Suppressor macrophage treated with lipopolysaccharide for 1 hour (primary cell): ENCODE results near the gene SEC61B.

Experiments used
- DNase-seq, 3 donors: peaks; one replicate each; pipeline ENCODE4 v3.0.0-alpha.2; 2020 to 2022

The SEC61B gene

DNA sequence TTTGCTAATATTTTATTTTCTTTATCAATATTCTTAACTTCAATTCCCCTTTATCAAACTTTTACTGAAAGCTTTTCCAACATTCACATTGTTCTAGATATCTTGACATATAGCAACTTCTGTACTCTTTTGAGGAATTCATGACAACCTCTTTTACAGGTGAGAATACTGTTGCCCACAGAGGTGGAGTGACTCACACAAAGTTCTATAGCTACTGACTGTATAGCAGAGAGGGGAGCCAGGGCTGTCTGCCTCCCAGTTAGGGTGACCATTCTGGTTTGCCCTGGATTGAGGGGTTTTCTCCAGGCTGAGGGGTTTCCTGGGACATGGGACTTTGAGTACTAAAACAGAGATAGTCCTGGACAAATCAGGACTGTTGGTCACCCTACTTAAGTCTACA, 16.2 kb downstream of the SEC61B start:
- no peak for DNase-seq

DNA sequence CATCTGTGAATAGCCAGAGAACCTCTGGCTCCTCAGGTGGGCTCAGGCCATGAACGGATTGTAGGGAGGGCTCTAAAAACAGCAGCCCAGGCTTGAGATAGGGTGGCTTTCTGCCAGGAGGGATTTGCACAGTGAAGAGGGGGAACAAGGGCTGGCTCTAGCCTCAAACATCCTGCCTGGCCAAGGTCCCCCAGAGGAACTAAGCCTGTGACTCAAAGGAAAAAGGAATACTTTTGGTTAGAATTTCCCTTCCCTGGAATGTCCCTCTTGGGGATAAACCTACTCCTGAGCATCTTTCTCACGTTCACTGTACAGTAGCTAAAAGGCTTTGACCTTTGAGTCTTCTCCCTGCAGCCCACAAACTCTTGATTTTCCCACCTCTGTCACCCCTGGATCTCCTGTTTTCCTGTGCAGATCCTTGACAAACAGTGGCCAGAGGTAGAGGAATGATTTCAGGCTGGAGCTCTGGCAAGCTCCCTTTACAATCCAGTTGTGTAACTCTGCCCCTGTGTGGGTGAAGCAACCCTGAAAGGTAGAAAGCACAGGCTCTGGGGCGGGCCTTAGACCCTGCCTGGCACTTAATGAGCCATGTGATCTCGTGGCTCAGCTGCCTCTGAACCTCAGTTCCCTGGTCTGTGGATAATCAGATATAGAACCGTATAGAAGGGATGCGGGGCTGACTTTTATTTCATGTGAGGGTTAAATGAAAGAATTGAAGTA, 17.4 kb downstream of the SEC61B start:
- DNase-seq = peak; percentile 28 to 44 (median 39)

DNA sequence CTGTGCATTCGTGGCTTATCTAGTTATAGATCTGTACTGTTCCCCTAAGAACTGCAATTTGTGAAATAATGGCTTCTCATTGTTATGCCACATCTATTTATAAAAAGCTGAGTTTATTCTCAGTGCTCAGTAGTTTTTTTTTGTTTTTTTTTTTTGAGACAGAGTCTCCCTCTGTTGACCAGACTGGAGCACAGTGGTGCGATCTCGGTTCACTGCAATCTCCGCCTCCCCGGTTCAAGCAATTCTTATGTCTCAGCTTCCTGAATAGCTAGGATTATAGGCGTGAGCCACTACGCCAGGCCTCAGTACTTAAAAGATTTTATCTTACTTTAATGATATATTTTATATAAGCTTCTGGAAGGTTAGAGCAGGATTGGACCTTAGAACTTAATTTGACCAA, 19.0 kb downstream of the SEC61B start:
- no peak for DNase-seq

DNA sequence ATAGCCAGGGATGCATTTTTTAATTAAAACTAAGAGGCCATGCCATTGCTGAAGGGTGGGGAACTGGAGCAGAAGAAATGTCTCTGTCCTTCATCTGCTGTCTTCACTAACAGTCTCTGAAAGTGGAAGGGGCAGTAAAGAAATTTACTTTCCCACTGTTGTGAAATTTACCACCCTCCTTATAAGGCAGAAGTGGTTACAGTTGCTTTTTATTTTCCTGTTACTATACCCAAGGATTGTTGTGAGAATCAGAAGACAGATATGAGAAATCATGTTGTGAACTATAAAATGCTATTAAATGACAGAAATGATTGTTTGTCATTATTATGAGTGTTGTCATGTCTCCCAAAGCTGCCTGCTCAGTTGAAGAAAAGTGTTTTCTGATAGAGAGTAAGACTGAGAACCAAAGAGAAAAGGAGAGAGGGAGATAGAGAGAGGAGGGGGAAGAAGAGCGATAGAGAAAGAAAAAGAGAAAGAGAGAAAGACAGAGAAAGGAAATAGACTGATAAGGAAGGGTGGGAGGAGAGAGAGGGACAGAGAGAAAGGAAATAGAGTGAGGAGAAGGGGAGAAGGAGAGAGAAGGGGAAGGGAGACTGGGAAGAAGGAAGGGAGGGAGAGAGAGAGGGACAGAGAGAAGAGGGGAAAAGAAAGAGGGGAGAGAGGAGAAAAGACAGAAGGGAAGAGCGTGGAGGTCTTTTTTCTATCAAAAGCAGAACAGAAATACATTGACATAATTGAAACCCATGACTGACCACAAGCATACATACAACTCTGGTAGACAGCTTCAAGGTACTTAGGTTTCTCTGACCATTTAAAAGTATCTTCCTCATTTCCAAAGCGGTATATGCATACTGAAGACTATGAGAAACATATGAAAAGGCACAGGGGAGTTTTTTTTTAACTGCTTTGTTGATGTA, 22.5 kb downstream of the SEC61B start:
- peak in 2 of 3 donors; percentile 28 to 50 for DNase-seq

DNA sequence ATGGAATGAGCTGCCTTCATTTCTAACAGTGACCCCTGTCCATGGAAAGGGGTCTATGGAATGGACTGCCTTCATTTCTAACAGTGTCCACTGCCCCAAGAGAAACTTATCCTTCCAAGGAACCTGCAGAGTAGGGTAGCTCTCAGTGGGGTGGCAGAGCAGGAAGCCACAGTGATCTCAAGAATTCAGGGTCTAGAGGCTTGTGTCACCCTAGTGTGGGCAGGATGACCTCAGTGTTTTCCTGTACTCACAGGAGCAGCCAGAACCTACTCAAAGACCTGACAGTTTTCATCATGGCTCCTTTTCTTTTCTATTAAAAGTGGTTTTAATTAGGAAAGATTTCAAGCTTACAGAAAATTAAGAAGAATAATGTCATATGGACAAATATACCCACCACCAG, 27.5 kb downstream of the SEC61B start:
- peak; percentile 70 to 73 (median 71) for DNase-seq

DNA sequence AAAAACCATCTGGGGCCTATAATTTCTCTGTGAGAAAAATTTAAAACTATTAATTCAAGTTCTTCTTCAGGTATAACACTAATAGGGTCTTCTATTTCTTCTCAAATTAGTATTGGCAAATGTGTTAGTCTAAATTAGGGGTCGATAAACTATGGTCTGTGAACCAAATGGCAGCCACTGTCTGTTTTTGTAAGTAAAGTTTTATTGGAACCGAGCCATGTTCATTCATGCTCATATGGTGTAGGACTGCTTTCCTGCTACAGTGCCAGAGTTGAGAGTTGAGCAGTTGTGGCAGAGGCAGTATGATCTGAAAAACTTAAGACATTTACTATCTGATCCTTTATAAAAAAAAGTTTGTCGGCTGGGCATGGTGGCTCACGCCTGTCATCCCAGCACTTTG, 29.1 kb downstream of the SEC61B start:
- no peak for DNase-seq

DNA sequence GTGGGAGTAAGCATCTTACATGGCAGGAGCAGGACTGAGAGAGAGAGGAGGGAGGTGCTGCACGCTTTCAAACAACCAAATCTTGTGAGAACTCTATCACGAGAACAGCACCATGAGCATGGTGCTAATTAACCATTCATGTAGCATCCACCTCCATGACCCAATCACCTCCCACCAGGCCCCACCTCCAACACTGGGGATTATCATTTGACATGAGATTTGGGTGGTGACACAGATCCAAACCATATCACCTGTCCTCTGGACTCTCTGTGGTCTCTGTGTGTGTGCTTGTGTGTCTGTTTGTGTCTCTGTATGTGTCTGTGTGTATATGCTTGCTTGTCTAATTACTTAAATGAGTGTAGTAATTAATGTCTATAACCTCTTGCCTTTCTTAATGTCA, 31.1 kb downstream of the SEC61B start:
- DNase-seq = no peak

DNA sequence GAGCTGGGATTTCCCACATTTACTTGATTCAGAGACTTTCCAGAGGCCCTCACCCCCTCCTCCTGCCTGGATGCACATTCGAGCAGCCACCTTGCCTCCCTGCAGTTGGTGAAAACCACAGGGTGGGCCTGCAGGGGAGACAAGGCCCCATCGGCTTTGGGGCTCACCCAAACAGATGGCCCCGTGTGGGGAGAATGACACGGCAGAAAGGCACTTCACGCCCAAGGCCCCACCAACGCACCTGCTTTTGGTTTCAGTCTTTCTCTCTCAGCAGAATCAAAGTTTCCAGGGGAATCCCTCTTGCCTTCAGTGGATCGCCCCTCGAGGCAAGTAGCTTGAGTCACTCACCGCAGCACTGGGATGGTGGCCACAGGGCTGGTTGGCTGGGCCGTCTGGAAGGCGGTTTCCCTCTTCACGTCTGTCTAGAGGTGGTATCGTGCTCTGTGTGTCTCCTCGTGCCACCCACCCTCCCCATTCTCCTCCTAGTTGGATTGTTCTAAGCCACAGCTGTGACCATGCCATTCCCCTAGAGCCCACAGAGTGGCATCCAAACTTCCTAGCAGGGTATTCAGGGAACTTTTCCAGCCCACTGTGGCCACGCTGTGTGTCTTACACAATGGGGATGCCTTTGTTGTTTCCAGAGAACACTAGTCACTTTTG, 31.8 kb downstream of the SEC61B start:
- DNase-seq = peak; percentile 89 to 96 (median 92)

DNA sequence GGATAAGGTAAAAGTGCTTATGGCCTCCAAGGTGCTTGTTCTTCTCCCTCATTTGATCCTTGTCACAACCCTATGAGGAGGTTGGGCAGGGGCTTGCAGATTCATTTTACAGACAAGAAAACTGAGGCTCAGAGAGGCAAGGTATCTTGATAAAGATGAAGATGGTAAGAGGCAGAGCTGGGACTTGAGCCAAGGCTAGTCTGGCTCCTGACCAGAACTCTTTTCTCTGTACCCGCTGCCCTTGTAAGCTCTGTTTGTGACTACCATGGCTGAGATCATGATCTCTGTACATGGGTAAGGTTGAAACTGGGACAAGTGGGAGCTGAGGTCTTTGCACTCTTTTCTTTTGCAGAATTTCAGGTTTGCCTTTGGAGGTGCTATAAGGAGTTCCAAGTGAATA, 33.6 kb downstream of the SEC61B start:
- no peak for DNase-seq

DNA sequence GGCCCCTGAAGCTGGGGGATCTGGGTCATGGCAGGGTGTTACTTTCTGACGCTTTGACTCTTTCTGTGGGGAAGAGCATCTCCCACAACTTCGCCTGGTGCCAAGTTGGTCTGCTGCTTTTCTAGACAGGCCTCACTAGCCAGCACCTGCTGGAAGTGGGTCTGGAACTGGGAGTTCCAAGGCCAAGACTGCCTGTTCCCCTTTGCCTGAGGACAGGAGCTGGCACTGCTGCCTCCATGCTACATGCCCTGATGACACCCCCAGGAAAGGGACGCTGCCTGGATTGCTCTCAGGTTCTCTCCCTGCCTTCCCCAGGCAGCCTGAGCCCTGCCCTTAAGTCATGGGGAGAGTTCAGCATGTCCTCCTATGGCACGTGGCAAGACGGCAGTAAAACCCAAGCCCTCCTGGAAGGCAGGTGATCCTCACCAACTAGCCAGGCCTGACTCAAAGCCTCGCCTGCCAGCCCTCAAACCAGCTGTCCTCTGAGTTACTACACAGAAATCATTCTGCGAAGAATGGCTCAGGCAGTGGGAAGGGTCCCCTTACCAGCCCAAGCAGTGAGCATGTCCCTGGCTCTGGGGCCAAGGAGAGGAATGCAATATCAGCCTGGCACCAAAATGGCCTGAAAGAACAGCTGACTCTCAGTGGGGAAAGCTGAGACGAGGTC, 35.8 kb downstream of the SEC61B start:
- no peak for DNase-seq

DNA sequence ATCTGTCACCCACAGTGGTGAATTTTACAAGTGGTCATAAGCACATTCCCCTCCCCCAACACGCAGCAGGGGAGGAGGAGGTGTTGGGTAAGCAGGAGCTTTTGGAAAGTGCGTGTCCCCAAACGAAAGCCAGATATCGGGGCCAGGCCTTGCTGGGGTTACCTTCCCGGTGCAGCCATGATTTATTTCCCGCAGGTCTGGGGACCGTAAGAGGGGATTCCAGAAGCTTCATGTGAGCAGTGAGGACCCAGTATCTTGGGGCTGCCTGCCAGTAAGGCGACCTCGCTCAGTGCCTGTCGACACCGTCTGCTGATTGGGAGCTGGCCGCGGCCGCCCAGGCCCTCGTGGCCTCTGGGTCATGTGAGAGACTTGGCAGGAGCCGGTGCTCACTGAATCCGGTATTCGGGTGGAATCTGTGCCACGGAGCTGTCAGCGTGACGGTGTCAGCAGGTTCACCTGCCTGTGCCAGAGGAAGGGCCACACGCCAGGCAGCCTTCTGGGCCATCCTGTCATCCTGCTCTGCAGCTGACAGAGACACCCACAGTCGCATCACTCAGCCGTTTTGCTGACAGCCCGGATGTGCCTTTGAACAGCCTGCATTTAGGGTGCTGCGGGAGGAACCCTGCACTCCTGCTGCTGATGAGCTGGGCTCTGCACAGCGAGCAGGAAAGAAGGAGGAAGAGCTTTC, 37.3 kb downstream of the SEC61B start:
- peak; percentile 22 to 50 (median 39) for DNase-seq

DNA sequence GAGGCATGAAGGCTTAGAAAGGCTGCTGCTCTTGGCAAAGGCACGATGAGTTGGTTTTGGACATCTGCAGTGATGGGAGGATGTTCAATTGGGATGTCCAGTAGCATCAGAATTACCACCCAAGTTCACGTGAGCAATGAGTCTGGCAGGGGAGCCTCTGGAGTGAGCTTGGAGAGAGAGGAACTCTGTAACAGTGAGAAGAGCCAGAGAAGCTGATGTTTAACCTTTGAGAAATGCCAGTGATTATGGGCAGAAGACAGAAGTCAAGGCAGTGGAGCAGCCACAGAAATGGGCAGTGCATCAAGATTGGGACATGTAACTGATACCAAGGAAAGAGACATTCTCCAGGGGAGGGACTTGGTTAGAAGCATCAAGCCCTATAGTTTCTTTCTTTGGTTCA, 39.8 kb downstream of the SEC61B start:
- no peak for DNase-seq

DNA sequence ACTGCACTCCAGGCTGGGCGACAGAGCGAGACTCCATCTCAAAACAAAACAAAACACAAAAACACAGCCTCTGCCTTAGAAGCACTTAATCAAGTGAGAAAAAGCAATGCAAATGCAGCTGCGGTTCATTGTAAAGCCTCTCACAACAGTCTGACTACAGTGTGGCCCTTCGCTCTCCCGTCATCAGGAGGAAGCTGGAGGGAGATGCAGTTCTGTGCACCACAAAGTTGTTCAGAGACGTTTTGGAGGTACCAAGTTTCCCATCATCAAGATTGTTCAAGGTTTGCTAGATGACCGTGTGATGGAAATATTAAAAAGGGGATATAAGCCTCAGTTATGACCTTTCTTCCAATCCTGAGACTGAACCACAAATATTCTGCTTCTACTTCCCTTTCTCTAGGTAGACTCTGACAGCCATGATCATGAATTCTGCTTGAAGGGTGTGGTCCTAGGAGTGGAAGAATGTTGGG, 40.9 kb downstream of the SEC61B start:
- DNase-seq = no peak

DNA sequence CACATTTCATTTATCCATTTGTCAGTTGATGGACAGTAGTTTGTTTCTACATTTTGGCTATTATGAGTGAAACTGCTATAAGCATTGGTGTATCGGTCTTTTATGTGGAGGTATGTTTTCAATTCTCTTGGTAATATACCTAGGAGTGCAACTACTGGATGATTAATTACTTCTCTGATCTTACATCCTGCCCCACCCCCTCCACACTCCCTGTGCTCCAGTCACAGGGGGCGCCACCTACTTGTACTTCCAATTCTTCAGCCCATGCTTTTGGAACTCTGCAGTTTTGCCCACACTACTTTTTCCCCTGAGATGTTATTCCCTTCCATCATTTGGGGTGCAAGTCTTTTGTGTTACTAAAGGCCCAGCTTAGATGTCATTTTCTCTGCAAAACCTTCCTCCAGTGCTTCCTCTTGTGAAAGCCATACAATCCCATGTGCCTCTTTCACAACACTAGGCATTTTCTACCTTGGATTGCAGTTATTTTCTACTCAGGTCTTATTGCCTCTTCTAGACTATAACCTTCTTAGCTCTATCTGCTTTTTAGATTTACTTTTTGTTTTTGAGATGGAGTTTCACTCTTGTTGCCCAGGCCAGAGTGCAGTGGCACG, 42.1 kb downstream of the SEC61B start:
- DNase-seq = peak in 2 of 3 donors; percentile 55 to 64

DNA sequence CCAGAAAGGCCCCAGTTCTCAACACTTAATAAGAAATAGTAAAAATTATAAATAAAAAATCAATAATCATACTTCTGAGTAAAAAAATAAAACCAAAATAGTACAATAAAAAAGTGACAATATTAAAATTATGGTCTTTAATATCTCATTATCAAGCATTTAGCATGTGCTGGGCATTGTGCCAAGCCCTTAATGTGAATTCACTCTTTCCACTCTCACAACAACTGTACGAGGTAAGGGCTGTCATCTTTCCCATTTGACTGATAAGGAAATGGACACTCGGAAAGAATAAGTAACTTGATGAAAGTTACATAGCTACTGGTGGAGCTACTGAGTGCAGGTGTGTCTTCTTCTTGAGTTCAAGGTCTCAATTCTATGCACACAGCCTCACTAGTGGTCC, 43.6 kb downstream of the SEC61B start:
- no peak for DNase-seq

DNA sequence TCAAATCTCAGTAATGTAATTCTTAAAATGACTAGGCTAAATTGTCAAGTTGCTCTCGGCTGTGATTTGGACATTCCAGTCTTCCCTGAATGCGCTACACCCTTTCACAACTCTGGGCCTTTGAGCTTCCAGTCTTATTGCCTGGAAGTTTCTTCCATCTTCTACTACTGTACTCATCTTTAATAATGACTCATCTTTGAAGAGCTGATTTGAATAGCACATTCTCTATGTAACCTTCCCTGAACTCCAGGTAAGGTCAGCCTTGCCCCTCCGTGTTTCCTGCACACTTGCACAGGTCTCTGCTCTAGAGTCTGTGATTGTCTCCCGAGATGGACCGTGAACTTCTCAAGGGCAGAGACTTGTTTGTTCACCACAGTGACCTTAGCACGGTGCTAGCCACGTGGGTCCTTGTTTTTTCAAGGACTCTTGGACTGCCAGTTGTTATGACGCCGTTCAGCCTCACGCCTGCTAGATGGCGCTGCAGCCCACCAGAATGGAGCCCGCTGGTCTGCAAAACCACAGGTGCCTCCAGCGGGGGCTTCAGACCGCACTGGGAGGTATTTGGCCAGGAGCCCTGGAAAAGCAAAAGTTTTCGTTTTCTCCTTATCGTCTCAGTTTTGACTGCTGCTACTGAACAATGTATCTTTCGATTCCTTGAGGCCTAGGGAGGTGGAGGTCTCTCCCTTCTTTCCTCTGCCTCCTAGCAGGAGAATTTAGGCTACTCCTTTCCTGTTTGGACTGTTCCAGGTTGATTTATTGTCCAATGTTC, 44.4 kb downstream of the SEC61B start:
- DNase-seq = peak; percentile 82 to 85 (median 83)

DNA sequence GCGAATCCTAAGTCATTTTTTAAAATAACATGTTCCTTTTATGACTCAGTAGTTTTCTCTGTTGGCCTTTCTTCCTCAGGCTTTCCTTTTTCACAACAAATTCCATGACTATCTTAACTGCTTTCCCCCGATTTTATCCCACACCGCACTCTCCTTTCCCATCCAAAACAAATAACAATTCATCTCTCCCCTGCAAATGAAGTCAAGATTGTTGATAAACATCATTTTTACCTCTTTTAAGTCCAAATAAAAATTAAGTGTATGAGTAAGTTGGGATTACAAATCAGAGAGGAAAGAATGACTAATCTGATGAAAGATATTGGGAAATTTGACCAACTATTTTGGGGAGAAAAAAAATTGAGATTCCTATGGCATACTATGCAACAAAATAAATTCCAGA, 47.3 kb downstream of the SEC61B start:
- peak; percentile 33 to 83 (median 80) for DNase-seq

DNA sequence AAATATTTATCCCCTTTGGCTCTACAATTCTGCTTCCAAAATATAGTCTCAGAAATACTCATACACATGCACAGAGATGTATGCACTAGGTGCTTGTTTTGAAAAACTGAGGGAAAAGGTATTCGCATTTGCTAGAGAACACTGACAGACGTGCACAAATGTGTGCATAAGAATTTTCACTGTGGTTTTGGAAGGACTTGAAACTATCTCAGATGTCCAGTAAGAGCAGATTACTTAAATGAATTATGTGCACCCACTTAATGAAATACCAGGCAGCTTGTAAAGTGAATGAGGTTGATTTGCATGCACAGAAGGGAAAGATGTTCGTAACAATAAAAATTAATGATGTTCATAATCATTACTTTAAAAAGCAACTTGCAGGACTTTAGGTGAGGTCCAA, 48.4 kb downstream of the SEC61B start:
- no peak for DNase-seq

DNA sequence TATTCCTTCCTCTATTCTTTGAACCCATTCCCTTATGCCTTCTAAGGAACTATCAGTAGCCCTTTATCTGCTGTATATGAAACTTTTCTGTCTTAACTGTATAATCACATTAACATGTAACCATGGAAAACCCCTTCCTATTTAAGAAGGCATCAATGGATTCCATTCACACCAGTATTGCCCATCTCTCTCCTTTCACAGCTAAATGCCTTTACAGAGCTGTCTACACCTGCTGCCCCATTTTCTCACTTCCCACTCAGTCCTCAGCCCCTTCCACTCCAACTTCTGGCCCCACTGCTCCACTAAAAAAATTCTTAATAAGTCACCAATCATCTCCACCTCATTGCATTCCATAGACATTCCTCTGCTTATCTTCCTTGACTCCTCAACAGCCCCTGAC, 50.8 kb downstream of the SEC61B start:
- peak; percentile 15 to 55 (median 51) for DNase-seq

DNA sequence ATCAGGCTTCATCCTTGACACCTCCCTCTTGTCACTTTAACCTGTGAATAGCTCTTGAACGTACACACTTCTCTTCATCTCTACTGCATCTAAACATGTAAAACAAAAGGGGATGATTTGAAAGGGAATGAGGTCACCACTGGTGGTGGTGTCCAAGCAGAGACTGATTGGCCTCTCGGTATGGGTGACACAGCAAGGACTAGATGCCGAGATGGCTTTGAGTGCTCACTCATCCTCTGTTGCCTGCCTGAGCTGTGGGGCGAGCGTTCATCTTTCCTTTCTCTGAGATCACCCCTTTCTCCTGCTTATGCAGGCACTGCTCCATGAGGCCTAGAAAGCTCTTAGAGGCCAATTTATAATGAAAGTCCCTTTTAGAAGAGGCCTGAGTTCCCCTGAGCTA, 51.9 kb downstream of the SEC61B start:
- DNase-seq = peak; percentile 41 to 62 (median 44)

DNA sequence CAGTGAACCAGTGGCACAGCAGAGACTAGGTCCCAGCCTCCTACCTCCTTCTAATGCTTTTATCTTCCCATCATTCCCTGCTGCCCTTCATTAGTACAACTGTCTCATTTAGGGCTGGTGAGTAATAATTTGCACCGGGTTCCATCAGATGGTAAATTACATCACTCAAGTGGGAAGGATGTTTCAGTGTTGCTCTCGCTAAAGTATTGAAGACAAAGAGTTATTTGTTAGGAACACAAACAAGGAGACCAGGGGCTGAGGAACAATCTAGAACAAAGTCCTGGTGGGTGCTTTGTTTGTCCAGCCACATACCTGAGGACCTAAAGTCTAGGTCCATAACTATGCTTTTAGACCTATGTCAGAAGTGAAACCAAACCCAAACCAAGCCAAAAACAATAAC, 52.4 kb downstream of the SEC61B start:
- peak in 2 of 3 donors; percentile 32 to 45 for DNase-seq
